PC-3 (cell line): Measurements from ENCODE around the gene FAM83G.

Source experiments
- EZH2 ChIP-seq: fragments of 300-600 bp; sonication (generic); IDR thresholded peaks from one replicate; pipeline ENCODE4 v1.6.1; 2017; ENCODE audit warnings: antibody characterized with exemption, mild to moderate bottlenecking, low read length; ENCODE audit not compliant: unreplicated experiment
- EZH2phosphoT487 ChIP-seq: fragments of 300-600 bp; sonication (generic); IDR thresholded peaks from 2 replicates; pipeline ENCODE4 v1.6.1; 2018; ENCODE audit warnings: mild to moderate bottlenecking, antibody characterized with exemption, low read length, borderline replicate concordance
- TF ChIP-seq, protein P1 (sequence below): fragments of 300-600 bp; sonication (generic); conservative IDR thresholded peaks from 2 replicates; pipeline ENCODE4 v1.5.1; 2017; ENCODE audit warnings: antibody characterized with exemption, low read depth, mild to moderate bottlenecking, low read length

DNA sequence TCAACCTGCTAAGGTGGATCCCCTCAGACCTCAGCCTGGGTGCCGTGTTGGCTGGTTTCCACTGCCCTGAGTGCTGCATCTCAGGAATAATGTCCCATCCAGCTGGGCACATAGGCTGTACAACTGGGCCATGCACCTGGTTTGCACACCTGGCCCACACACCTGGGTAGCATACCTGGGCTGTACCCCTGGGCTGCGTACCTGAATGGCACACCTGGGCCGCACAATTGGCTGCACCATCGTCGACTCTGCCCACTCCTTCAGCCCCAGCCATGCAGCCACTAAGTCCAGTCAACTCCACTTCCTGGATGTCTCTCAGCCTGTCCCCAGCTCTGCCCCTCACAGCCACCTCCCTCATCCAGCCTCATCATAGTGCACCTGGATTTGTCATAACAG is 44.7 kb downstream of the FAM83G start:
- TF ChIP-seq, protein P1, sequence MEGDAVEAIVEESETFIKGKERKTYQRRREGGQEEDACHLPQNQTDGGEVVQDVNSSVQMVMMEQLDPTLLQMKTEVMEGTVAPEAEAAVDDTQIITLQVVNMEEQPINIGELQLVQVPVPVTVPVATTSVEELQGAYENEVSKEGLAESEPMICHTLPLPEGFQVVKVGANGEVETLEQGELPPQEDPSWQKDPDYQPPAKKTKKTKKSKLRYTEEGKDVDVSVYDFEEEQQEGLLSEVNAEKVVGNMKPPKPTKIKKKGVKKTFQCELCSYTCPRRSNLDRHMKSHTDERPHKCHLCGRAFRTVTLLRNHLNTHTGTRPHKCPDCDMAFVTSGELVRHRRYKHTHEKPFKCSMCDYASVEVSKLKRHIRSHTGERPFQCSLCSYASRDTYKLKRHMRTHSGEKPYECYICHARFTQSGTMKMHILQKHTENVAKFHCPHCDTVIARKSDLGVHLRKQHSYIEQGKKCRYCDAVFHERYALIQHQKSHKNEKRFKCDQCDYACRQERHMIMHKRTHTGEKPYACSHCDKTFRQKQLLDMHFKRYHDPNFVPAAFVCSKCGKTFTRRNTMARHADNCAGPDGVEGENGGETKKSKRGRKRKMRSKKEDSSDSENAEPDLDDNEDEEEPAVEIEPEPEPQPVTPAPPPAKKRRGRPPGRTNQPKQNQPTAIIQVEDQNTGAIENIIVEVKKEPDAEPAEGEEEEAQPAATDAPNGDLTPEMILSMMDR = no peak
- no peak for TF ChIP-seq EZH2phosphoT487
- TF ChIP-seq EZH2 = no peak
